Upper lobe of left lung (tissue), 6 donors: Measurements from ENCODE around the gene C7. TPM values are rescaled to one million over a fixed set of nuclear protein-coding genes. Genes with fewer than 3 reads are reported as not detected.

Experiments used
- ATAC-seq, 2 donors: fragments of 200-7000 bp; cut with Tn5 transposase; one replicate each; pipeline ENCODE4 v1.9.1; 2022; ENCODE audit warnings: mild to moderate bottlenecking in 2 of 2, moderate library complexity in 2 of 2; ENCODE audit not compliant: low FRiP score in 2 of 2
- DNase-seq, 2 donors: peaks; one replicate each; pipeline ENCODE4 v3.0.0-alpha.2; 2019 to 2020
- H3K27ac ChIP-seq, 4 donors: fragments of 200-600 bp; sonication (generic); one replicate each; pipeline ENCODE4 v1.5.1; 2016 to 2019
- H3K27me3 ChIP-seq, 4 donors: fragments of 200-600 bp; sonication (generic); one replicate each; pipeline ENCODE4 v1.5.1; 2017 to 2019
- H3K36me3 ChIP-seq, 4 donors: fragments of 200-600 bp; sonication (generic); one replicate each; pipeline ENCODE4 v1.5.1; 2016 to 2019
- H3K4me1 ChIP-seq, 4 donors: fragments of 200-600 bp; sonication (generic); one replicate each; pipeline ENCODE4 v1.5.1; 2018 to 2019
- H3K4me3 ChIP-seq, 4 donors: fragments of 200-600 bp; sonication (generic); one replicate each; pipeline ENCODE4 v1.5.1; 2017 to 2019; ENCODE audit warnings: mild to moderate bottlenecking in 2 of 4, moderate library complexity in 1 of 4
- H3K9me3 ChIP-seq, 4 donors: fragments of 200-600 bp; sonication (generic); one replicate each; pipeline ENCODE4 v1.5.1; 2018 to 2019
- EP300 ChIP-seq, 4 donors: sonication (generic); formaldehyde crosslinking; IDR thresholded peaks; one replicate each; pipeline ENCODE4 v1.5.1; 2017; ENCODE audit warnings: antibody characterized with exemption in 4 of 4, control low read depth in 2 of 4
- POLR2A ChIP-seq, 4 donors: fragments of 450-650 bp; IDR thresholded peaks; one replicate each; pipeline ENCODE4 v1.5.1; 2016 to 2017; ENCODE audit warnings: antibody characterized with exemption in 4 of 4, mild to moderate bottlenecking in 2 of 4
- POLR2AphosphoS5 ChIP-seq, 2 donors: sonication (generic); formaldehyde crosslinking; IDR thresholded peaks; one replicate each; pipeline ENCODE4 v1.5.1; 2017; ENCODE audit warnings: antibody characterized with exemption in 2 of 2
- WGBS, 2 donors: methylation state at CpG; one replicate each; pipeline ENCODE4 v1.1.5; 2017 to 2018; 5-methylcytosine and 5-hydroxymethylcytosine counted together
- total RNA-seq, 6 donors: library from RNA; depleted of rRNA in 4 of 6; stranded (reverse); fragments of >200 nt in 4 of 6; gene quantifications; one replicate each; pipeline versions ENCODE4 v1.1.0 to v1.2.1, GENCODE V29; 2016 to 2021
- TF ChIP-seq, protein P1 (sequence below), 6 experiments: fragments of 450-650 bp in 4 of 6; fragments of 200-600 bp in 2 of 6; sonication (generic) in 2 of 6; IDR thresholded peaks; one replicate each; pipeline ENCODE4 v1.5.1; 2016 to 2019; ENCODE audit warnings: antibody characterized with exemption in 6 of 6
- donor health status: DM: no; HTN: no; CAD: no; lungs with moderate emphysema.
- donor health status: DM: no; HTN: yes; CAD: no; lungs with severe emphysema.

C7 gene
- total RNA-seq, 6 donors from 2014 or later = 117 to 741 (median 203) TPM

DNA sequence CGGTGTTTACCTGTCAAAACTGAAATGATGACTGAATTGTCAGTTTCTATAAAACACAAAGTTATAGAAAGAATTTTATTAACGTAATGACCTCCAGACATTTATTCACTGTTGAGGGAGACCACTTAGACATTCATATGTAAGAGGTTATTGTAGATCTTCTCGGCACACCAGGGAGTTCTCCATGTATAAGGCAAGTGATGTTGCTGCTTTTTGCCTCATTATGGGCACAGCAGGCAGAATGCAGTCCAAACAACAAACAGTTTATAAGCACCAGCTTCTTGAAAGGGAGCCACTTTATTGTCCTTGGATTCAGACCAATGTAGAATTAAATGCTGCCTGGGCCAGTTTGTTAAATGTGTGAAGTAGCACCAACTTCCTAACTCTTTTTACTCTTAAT, 66.7 kb downstream of the C7 start:
- H3K4me3 ChIP-seq = no peak overlapping the region
- DNase-seq (no peak), ATAC-seq (no peak)
- 77 to 85% methylated on average over 3 of the region's 3 CpGs for WGBS, 2 donors
- no peaks in the 10 kb centered on the region for H3K9me3 ChIP-seq
- H3K27ac ChIP-seq = no peak overlapping the region
- no peaks in the 10 kb centered on the region for H3K4me1 ChIP-seq
- TF ChIP-seq POLR2A (IDR thresholded peaks at IDR 0.05) (no peak), POLR2AphosphoS5 (IDR thresholded peaks at IDR 0.05) (no peak), EP300 (IDR thresholded peaks at IDR 0.05) (no peak)
- TF ChIP-seq, protein P1, sequence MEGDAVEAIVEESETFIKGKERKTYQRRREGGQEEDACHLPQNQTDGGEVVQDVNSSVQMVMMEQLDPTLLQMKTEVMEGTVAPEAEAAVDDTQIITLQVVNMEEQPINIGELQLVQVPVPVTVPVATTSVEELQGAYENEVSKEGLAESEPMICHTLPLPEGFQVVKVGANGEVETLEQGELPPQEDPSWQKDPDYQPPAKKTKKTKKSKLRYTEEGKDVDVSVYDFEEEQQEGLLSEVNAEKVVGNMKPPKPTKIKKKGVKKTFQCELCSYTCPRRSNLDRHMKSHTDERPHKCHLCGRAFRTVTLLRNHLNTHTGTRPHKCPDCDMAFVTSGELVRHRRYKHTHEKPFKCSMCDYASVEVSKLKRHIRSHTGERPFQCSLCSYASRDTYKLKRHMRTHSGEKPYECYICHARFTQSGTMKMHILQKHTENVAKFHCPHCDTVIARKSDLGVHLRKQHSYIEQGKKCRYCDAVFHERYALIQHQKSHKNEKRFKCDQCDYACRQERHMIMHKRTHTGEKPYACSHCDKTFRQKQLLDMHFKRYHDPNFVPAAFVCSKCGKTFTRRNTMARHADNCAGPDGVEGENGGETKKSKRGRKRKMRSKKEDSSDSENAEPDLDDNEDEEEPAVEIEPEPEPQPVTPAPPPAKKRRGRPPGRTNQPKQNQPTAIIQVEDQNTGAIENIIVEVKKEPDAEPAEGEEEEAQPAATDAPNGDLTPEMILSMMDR (IDR thresholded peaks at IDR 0.05) = no peak
- no peaks in the 10 kb centered on the region for H3K27me3 ChIP-seq
- no peaks in the 10 kb centered on the region for H3K36me3 ChIP-seq

DNA sequence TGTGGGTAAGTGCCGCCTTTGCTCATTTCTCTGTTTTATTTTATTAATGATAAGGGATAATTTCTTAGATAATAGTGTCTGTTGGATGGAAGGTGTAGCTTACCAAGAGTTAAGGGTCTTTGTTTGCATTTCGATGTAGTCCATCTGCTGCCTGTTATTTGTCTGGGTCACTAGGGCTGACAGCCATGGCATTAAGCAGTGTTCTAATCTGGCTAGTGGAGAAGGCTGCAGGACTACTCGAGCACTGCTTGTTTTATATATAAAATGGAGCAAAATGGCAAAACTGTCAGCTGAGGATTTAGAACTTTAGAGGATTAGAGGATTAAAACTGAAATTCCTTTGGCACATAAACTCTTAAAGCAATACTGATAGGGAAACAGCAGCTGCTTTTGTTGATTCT, 67.5 kb downstream of the C7 start:
- TF ChIP-seq POLR2A (IDR thresholded peaks at IDR 0.05) (no peak), POLR2AphosphoS5 (IDR thresholded peaks at IDR 0.05) (no peak), EP300 (IDR thresholded peaks at IDR 0.05) (no peak)
- no peaks in the 10 kb centered on the region for H3K9me3 ChIP-seq
- H3K4me1 ChIP-seq = no peaks in the 10 kb centered on the region
- H3K4me3 ChIP-seq = no peak overlapping the region
- H3K27ac ChIP-seq = no peak overlapping the region
- 70 to 75% methylated on average over 3 of the region's 3 CpGs for WGBS, 2 donors
- DNase-seq (no peak), ATAC-seq (no peak)
- H3K36me3 ChIP-seq = no peaks in the 10 kb centered on the region
- no peaks in the 10 kb centered on the region for H3K27me3 ChIP-seq

DNA sequence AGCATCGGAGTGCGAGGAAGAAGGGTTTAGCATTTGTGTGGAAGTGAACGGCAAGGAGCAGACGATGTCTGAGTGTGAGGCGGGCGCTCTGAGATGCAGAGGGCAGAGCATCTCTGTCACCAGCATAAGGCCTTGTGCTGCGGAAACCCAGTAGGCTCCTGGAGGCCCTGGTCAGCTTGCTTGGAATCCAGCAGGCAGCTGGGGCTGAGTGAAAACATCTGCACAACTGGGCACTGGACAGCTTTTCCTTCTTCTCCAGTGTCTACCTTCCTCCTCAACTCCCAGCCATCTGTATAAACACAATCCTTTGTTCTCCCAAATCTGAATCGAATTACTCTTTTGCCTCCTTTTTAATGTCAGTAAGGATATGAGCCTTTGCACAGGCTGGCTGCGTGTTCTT, 72.1 kb downstream of the C7 start:
- ATAC-seq = no peak
- no peaks in the 10 kb centered on the region for H3K9me3 ChIP-seq
- H3K4me1 ChIP-seq = no peaks in the 10 kb centered on the region
- no peak overlapping the region for H3K4me3 ChIP-seq
- no peaks in the 10 kb centered on the region for H3K36me3 ChIP-seq
- WGBS, 2 donors = 80 to 86% methylated on average over 9 of the region's 9 CpGs
- H3K27ac ChIP-seq = peak overlapping the region in 1 of 4 donors; percentile 3
- DNase-seq = no peak
- H3K27me3 ChIP-seq = no peaks in the 10 kb centered on the region
- TF ChIP-seq POLR2AphosphoS5 (IDR thresholded peaks at IDR 0.05) (peak in 1 of 2 donors; percentile 32), EP300 (IDR thresholded peaks at IDR 0.05) (no peak)
- TF ChIP-seq, protein P1 (IDR thresholded peaks at IDR 0.05) = no peak

- 76 to 85% methylated on average over 3 of the region's 3 CpGs for WGBS, 2 donors
- TF ChIP-seq, protein P1 (IDR thresholded peaks at IDR 0.05) = no peak
- no peak for TF ChIP-seq POLR2A (IDR thresholded peaks at IDR 0.05)
- TF ChIP-seq POLR2AphosphoS5 (IDR thresholded peaks at IDR 0.05) = no peak
- no peak for TF ChIP-seq EP300 (IDR thresholded peaks at IDR 0.05)
- no peak for DNase-seq
- no peaks in the 10 kb centered on the region for H3K27me3 ChIP-seq
- ATAC-seq = no peak
- no peaks in the 10 kb centered on the region for H3K9me3 ChIP-seq
- H3K36me3 ChIP-seq = no peaks in the 10 kb centered on the region
- no peak overlapping the region for H3K4me3 ChIP-seq
- no peak overlapping the region for H3K27ac ChIP-seq
- no peaks in the 10 kb centered on the region for H3K4me1 ChIP-seq
Observed at GRCh38 chr5:40983781-40984180, 74.5 kb downstream of the C7 start.

GRCh38 chr5:40984884-40985283, 75.6 kb downstream of the C7 start:
- H3K9me3 ChIP-seq = no peaks in the 10 kb centered on the region
- peak in 1 of 2 donors; percentile 50 for ATAC-seq
- WGBS, 2 donors = 74 to 91% methylated on average over 3 of the region's 3 CpGs

More at GRCh38 chr5:40984884-40985283, 75.6 kb downstream of the C7 start:
- Histone ChIP-seq H3K4me1 (no peaks in the 10 kb centered on the region), H3K4me3 (no peak overlapping the region), H3K27ac (no peak overlapping the region), H3K36me3 (no peaks in the 10 kb centered on the region), H3K27me3 (no peaks in the 10 kb centered on the region)
- DNase-seq = no peak
- TF ChIP-seq, protein P1 (IDR thresholded peaks at IDR 0.05) = no peak
- TF ChIP-seq POLR2AphosphoS5 (IDR thresholded peaks at IDR 0.05) = no peak
- TF ChIP-seq POLR2A (IDR thresholded peaks at IDR 0.05) = no peak
- no peak for TF ChIP-seq EP300 (IDR thresholded peaks at IDR 0.05)
